ENCODE results near the gene RPP21. TPM values are rescaled to one million over a fixed set of nuclear protein-coding genes. Genes with fewer than 3 reads are reported as not detected.

The RPP21 gene
- total and polyA plus RNA-seq, 2 donors (not counting 1 experiment from before 2014, with no cell fraction given) = 48.1 to 114 TPM

DNA sequence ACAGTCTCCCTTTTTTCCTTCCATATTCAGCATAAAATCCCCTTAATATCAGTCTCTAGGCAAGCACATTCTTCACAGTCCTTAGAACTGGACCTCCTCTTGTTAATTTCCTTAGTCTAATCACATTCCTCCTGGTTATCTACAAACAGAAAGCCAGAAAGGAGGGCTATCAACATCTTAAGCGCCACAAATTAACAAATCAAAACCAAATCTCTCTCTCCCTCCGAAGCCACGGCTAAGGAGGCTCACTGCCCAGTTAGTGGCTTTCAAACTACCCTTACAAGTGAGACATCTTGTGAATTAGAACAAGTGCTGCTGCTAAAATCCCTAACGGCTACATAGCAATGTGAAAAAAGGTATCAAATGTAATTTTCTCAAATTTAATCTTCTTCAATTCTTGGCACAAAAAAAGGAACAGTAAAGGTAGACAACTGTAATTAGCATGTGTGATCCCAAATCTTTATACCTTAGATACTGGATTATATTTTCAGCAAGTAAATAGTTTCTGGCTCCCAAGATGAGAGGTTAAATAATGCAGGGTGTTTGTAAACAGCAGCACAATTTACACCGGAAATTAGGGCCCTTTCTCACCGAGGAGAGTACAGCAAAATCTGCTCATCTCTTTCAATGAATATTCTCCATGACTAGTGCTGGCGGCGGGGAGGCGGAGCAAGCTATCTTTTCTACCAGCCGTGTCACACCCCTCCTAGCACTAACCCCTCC lies 19.6 kb upstream of the RPP21 start:
- DNase-seq = no peak
- H3K9me3 ChIP-seq (ENCODE audit: control extremely low read depth in 1 of 3, control insufficient read depth in 2 of 3, insufficient read depth in 1 of 3, low read length in 2 of 3) = no peaks in the 10 kb centered on the region
- no peak for ATAC-seq (ENCODE audit: low read depth)
- no peaks in the 10 kb centered on the region for H3K27me3 ChIP-seq (replicated peaks in 1 of 4; ENCODE audit: control extremely low read depth in 1 of 4, control insufficient read depth in 3 of 4, insufficient read depth in 4 of 4, low read length in 3 of 4)
- peak overlapping the region; percentile 99 for H3K9ac ChIP-seq (ENCODE audit: low read length)
- intact Hi-C loops (cut with micrococcal nuclease) = loop anchor here (10.0 kb wide), 1 partner anchor 221 kb away; no protein-coding TSS in a partner anchor
- peak overlapping the region; percentile 8 to 97 (median 90) for H3K4me3 ChIP-seq (ENCODE audit: control extremely low read depth in 1 of 5, extremely low read depth in 1 of 5, insufficient read depth in 1 of 5, low read depth in 2 of 5, low read length in 4 of 5)
- peaks cover 32 to 39% of the 10 kb centered on the region in 2 donors for H3K4me1 ChIP-seq (ENCODE audit: control insufficient read depth in 2 of 2, insufficient read depth in 2 of 2, low read length in 2 of 2)
- H3K4me2 ChIP-seq (replicated peaks; ENCODE audit: low read depth, low read length, poor library complexity, severe bottlenecking) = peak overlapping the region; percentile 90
- Mint-ChIP-seq H3K27me3 (no peaks in the 10 kb centered on the region), H3K4me1 (peaks cover 63% of the 10 kb centered on the region), H3K9me3 (ENCODE audit: insufficient read depth) (no peaks in the 10 kb centered on the region), H3K4me3 (peak overlapping the region; percentile 98), H3K27ac (peak overlapping the region; percentile 97)
- peaks cover 67% of the 10 kb centered on the region for H3K79me2 ChIP-seq (ENCODE audit: control insufficient read depth, insufficient read depth, low read length)
- WGBS (ENCODE audit: insufficient coverage) = 10% methylated on average over 9 of the region's 10 CpGs
- peaks cover 2 to 10% of the 10 kb centered on the region in 2 experiments for H3K36me3 ChIP-seq (replicated peaks in 1 of 2; ENCODE audit: control extremely low read depth in 1 of 2, control insufficient read depth in 1 of 2, extremely low read depth in 1 of 2, insufficient read depth in 2 of 2, low read length in 1 of 2)
- H2AFZ ChIP-seq (ENCODE audit: insufficient read depth, low read depth, low read length, poor library complexity, severe bottlenecking) = peak overlapping the region; percentile 58
- H3K27ac ChIP-seq (ENCODE audit: low read length in 2 of 2) = peak overlapping the region; percentile 98 to 99
- no peak for TF ChIP-seq EZH2 (IDR thresholded peaks at IDR 0.05; ENCODE audit: borderline replicate concordance, insufficient read depth, low read depth, low read length, poor library complexity, severe bottlenecking)
- TF ChIP-seq, protein P1, sequence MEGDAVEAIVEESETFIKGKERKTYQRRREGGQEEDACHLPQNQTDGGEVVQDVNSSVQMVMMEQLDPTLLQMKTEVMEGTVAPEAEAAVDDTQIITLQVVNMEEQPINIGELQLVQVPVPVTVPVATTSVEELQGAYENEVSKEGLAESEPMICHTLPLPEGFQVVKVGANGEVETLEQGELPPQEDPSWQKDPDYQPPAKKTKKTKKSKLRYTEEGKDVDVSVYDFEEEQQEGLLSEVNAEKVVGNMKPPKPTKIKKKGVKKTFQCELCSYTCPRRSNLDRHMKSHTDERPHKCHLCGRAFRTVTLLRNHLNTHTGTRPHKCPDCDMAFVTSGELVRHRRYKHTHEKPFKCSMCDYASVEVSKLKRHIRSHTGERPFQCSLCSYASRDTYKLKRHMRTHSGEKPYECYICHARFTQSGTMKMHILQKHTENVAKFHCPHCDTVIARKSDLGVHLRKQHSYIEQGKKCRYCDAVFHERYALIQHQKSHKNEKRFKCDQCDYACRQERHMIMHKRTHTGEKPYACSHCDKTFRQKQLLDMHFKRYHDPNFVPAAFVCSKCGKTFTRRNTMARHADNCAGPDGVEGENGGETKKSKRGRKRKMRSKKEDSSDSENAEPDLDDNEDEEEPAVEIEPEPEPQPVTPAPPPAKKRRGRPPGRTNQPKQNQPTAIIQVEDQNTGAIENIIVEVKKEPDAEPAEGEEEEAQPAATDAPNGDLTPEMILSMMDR (IDR thresholded peaks at IDR 0.05) = no peak
- CTCF ChIA-PET = interaction anchor here (1.1 to 1.7 kb wide), 2 partner anchors 8 to 87 kb away, joined by 4 to 5 read pairs; no protein-coding TSS in a partner anchor
- POLR2A ChIA-PET = interaction anchor here (1.5 kb wide), 1 partner anchor 111 kb away, joined by 5 read pairs; no protein-coding TSS in a partner anchor
- peaks cover 39% of the 10 kb centered on the region for H4K20me1 ChIP-seq (ENCODE audit: control insufficient read depth, insufficient read depth, low read length, poor library complexity, severe bottlenecking)
